ENCODE results near the gene KCNQ2. TPM values are rescaled to one million over a fixed set of nuclear protein-coding genes. Genes with fewer than 3 reads are reported as not detected.

The KCNQ2 gene
- total and polyA plus RNA-seq, 7 donors: 0.01 to 2.8 (median 0.15) TPM; not detected in 1

GRCh38 chr20:63447320-63447719 is 25.1 kb downstream of the KCNQ2 start:
- H3K27me3 ChIP-seq (ENCODE audit: insufficient read depth in 3 of 3, low read length in 2 of 3): peaks cover 0 to 39% (median 16%) of the 10 kb centered on the region in 3 donors
- 70 to 82% (median 74%) methylated on average over 13 to 16 of the region's 16 CpGs for WGBS, 3 donors
- no peak for ATAC-seq
- no peak for DNase-seq
- no peaks in the 10 kb centered on the region for H3K36me3 ChIP-seq (ENCODE audit: insufficient read depth in 1 of 2, low read depth in 1 of 2)
- no peaks in the 10 kb centered on the region for H3K9me3 ChIP-seq
- H3K27ac ChIP-seq: no peak overlapping the region
- no peak for TF ChIP-seq CTCF (IDR thresholded peaks at IDR 0.05)
- no peaks in the 10 kb centered on the region for H3K4me1 ChIP-seq
- intact Hi-C loops (cut with DNase I): no loop called here
- no peak overlapping the region for H3K4me3 ChIP-seq

GRCh38 chr20:63446216-63447024 is 26.0 kb downstream of the KCNQ2 start:
- WGBS, 3 donors: 60 to 64% (median 64%) methylated on average over 22 to 31 of the region's 31 CpGs
- no peaks in the 10 kb centered on the region for H3K36me3 ChIP-seq (ENCODE audit: insufficient read depth in 1 of 2, low read depth in 1 of 2)
- peaks cover 0 to 30% (median 14%) of the 10 kb centered on the region in 3 donors for H3K27me3 ChIP-seq (ENCODE audit: insufficient read depth in 3 of 3, low read length in 2 of 3)
- H3K4me1 ChIP-seq: no peaks in the 10 kb centered on the region
- H3K4me3 ChIP-seq: no peak overlapping the region
- DNase-seq (no peak), ATAC-seq (no peak)
- H3K9me3 ChIP-seq: no peaks in the 10 kb centered on the region
- no peak for TF ChIP-seq CTCF (IDR thresholded peaks at IDR 0.05)
- no peak overlapping the region for H3K27ac ChIP-seq
- intact Hi-C loops (cut with DNase I): no loop called here

- H3K36me3 ChIP-seq (ENCODE audit: insufficient read depth in 1 of 2, low read depth in 1 of 2): no peaks in the 10 kb centered on the region
- ATAC-seq: no peak
- intact Hi-C loops (cut with DNase I): no loop called here
- WGBS, 3 donors: 71 to 74% (median 73%) methylated on average over 15 of the region's 15 CpGs
- no peak for TF ChIP-seq CTCF (IDR thresholded peaks at IDR 0.05)
- H3K4me3 ChIP-seq: no peak overlapping the region
- no peak for DNase-seq
- H3K9me3 ChIP-seq: no peaks in the 10 kb centered on the region
- H3K27me3 ChIP-seq (ENCODE audit: insufficient read depth in 3 of 3, low read length in 2 of 3): peaks cover 0 to 23% (median 12%) of the 10 kb centered on the region in 3 donors
- H3K4me1 ChIP-seq: no peaks in the 10 kb centered on the region
- H3K27ac ChIP-seq: no peak overlapping the region
Observed at GRCh38 chr20:63445075-63445734, 27.2 kb downstream of the KCNQ2 start.

- Histone ChIP-seq H3K4me3 (no peak overlapping the region), H3K36me3 (ENCODE audit: insufficient read depth in 1 of 2, low read depth in 1 of 2) (no peaks in the 10 kb centered on the region), H3K4me1 (no peaks in the 10 kb centered on the region), H3K27ac (no peak overlapping the region), H3K27me3 (ENCODE audit: insufficient read depth in 3 of 3, low read length in 2 of 3) (peaks cover 0 to 20% (median 7%) of the 10 kb centered on the region in 3 donors), H3K9me3 (no peaks in the 10 kb centered on the region)
- no peak for TF ChIP-seq CTCF (IDR thresholded peaks at IDR 0.05)
- no peak for DNase-seq
- no peak for ATAC-seq
- 88 to 93% (median 92%) methylated on average over 19 to 24 of the region's 24 CpGs for WGBS, 3 donors
- intact Hi-C loops (cut with DNase I): no loop called here
Observed at GRCh38 chr20:63444548-63444947, 27.9 kb downstream of the KCNQ2 start.
